Osteocyte (in vitro differentiated cells): ENCODE results near the gene SDC4. TPM values are rescaled to one million over a fixed set of nuclear protein-coding genes. Genes with fewer than 3 reads are reported as not detected.

Experiments used
- DNase-seq: peaks from one replicate; pipeline ENCODE4 v3.0.0; 2021; ENCODE audit warnings: mixed read lengths; ENCODE audit not compliant: unreplicated experiment; ENCODE audit errors: extremely low spot score
- H3K27ac Mint-ChIP-seq: one replicate; pipeline ENCODE4 v1.8.0; 2021; ENCODE audit warnings: mild to moderate bottlenecking, mixed read lengths; ENCODE audit not compliant: unreplicated experiment
- H3K27me3 Mint-ChIP-seq: one replicate; pipeline ENCODE4 v1.8.0; 2021; ENCODE audit warnings: mixed read lengths; ENCODE audit not compliant: unreplicated experiment
- H3K36me3 Mint-ChIP-seq: one replicate; pipeline ENCODE4 v1.8.0; 2021; ENCODE audit warnings: mixed read lengths; ENCODE audit not compliant: unreplicated experiment
- H3K4me1 Mint-ChIP-seq: one replicate; pipeline ENCODE4 v1.8.0; 2021; ENCODE audit warnings: mixed read lengths; ENCODE audit not compliant: unreplicated experiment
- H3K4me3 Mint-ChIP-seq: one replicate; pipeline ENCODE4 v1.8.0; 2021; ENCODE audit warnings: mild to moderate bottlenecking, moderate library complexity, mixed read lengths; ENCODE audit not compliant: unreplicated experiment
- H3K9me3 Mint-ChIP-seq: one replicate; pipeline ENCODE4 v1.8.0; 2021; ENCODE audit warnings: mixed read lengths; ENCODE audit not compliant: unreplicated experiment
- total RNA-seq: library from RNA; stranded (reverse); gene quantifications from 2 replicates; pipeline ENCODE4 v1.2.1, GENCODE V29; 2021
- TF ChIP-seq, protein P1 (sequence below): fragments of 200-600 bp; sonication (generic); IDR thresholded peaks from 2 replicates; pipeline ENCODE4 v1.5.0; 2021; ENCODE audit warnings: antibody characterized with exemption, mild to moderate bottlenecking, moderate library complexity

Gene SDC4
- total RNA-seq, 1 donor from 2014 or later: 31.5 TPM

- no peak for DNase-seq
- peaks cover 6% of the 10 kb centered on the region for H3K27me3 Mint-ChIP-seq
- no peak overlapping the region for H3K27ac Mint-ChIP-seq
- H3K4me1 Mint-ChIP-seq: peaks cover 8% of the 10 kb centered on the region
- no peaks in the 10 kb centered on the region for H3K9me3 Mint-ChIP-seq
- H3K4me3 Mint-ChIP-seq: no peak overlapping the region
- TF ChIP-seq, protein P1, sequence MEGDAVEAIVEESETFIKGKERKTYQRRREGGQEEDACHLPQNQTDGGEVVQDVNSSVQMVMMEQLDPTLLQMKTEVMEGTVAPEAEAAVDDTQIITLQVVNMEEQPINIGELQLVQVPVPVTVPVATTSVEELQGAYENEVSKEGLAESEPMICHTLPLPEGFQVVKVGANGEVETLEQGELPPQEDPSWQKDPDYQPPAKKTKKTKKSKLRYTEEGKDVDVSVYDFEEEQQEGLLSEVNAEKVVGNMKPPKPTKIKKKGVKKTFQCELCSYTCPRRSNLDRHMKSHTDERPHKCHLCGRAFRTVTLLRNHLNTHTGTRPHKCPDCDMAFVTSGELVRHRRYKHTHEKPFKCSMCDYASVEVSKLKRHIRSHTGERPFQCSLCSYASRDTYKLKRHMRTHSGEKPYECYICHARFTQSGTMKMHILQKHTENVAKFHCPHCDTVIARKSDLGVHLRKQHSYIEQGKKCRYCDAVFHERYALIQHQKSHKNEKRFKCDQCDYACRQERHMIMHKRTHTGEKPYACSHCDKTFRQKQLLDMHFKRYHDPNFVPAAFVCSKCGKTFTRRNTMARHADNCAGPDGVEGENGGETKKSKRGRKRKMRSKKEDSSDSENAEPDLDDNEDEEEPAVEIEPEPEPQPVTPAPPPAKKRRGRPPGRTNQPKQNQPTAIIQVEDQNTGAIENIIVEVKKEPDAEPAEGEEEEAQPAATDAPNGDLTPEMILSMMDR: no peak
- H3K36me3 Mint-ChIP-seq: no peaks in the 10 kb centered on the region
Observed at GRCh38 chr20:45315672-45316071, 32.6 kb downstream of the SDC4 start.

GRCh38 chr20:45313943-45314342 is 34.3 kb downstream of the SDC4 start:
- peaks cover 4% of the 10 kb centered on the region for H3K4me1 Mint-ChIP-seq
- TF ChIP-seq, protein P1: no peak
- no peak overlapping the region for H3K27ac Mint-ChIP-seq
- H3K4me3 Mint-ChIP-seq: no peak overlapping the region
- H3K9me3 Mint-ChIP-seq: no peaks in the 10 kb centered on the region
- no peak for DNase-seq
- no peaks in the 10 kb centered on the region for H3K36me3 Mint-ChIP-seq
- H3K27me3 Mint-ChIP-seq: peaks cover 6% of the 10 kb centered on the region

DNA sequence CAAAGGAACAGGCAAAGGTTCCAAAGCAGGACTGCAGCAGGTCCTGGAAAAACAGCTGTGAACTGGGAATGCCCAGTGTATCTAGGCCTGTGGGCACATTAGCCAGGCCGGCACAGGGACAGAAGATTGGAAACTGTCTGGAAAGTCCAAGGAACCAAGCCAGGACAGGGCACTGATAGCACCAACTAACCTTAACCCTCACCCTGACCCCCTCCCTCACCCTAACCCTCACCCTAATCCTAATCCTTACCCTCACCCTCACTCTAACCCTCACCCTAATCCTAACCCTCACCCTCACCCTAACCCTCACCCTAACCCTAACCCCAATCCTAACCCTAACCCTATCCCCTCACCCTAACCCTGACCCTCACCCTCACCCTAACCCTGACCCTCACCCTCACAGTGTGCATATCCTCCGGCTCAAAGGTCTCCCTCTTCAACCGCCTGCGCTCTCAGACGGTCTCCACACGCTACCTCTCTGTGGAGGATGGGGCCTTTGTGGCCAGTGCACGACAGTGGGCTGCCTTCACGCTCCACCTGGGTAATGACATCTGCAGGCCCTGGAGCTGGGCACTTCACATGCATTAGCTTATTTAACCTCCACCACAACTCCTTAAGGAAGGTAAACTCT is 35.0 kb downstream of the SDC4 start:
- no peak for DNase-seq
- H3K36me3 Mint-ChIP-seq: no peaks in the 10 kb centered on the region
- no peak overlapping the region for H3K27ac Mint-ChIP-seq
- peaks cover 3% of the 10 kb centered on the region for H3K4me1 Mint-ChIP-seq
- H3K9me3 Mint-ChIP-seq: no peaks in the 10 kb centered on the region
- H3K27me3 Mint-ChIP-seq: peaks cover 6% of the 10 kb centered on the region
- no peak overlapping the region for H3K4me3 Mint-ChIP-seq
- TF ChIP-seq, protein P1: no peak

DNA sequence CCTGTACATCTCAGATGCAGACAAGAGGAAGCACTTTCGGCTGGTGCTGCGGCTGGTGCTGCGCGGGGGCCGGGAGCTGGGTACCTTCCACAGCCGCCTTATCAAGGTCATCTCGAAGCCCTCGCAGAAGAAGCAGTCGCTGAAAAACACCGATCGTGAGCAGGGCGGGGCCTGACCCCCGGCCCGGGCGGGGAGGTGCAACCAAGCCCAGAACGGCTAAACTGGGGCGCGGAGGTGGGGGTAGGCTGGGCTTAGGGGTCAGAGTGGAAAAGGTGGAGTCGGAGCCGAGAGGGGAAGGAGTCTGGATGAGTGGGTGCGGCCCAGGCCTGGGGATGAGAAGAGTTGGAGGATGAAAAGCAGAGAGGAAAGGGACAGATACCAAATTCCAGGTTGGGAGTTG is 36.0 kb downstream of the SDC4 start:
- H3K27ac Mint-ChIP-seq: no peak overlapping the region
- H3K4me3 Mint-ChIP-seq: no peak overlapping the region
- H3K27me3 Mint-ChIP-seq: peaks cover 6% of the 10 kb centered on the region
- DNase-seq: no peak
- H3K36me3 Mint-ChIP-seq: no peaks in the 10 kb centered on the region
- peaks cover 3% of the 10 kb centered on the region for H3K4me1 Mint-ChIP-seq
- TF ChIP-seq, protein P1: no peak
- no peaks in the 10 kb centered on the region for H3K9me3 Mint-ChIP-seq

DNA sequence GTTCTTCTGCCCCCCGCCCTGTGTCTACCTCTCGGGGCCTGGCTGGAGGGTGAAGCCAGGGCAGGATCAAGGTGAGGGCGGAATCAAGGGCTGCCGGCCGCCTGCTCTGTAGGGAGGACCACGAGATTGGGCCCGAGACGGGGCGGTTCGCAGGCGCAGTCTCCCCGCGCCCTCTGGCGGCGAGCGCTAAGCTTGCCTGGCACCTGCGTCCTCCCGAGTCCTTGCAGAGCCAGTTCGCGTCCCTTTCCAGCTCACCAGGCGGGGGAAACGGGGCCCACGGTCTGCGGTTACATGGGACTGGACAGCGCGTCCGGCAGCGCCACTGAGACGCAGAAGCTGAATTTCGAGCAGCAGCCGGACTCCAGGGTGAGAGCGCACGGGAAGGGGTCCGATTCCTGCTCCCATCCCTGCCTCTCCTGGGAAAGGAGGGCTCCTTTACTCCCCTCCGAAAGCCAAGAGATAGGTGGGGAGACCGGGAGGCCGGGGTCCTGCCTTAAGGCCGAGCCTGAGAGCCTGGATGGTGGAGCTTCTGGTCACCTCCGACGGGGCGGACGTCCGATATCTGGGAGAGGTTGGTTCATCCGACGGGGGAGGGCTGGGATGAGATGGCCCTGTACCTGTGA is 36.5 kb downstream of the SDC4 start:
- H3K9me3 Mint-ChIP-seq: no peaks in the 10 kb centered on the region
- no peaks in the 10 kb centered on the region for H3K36me3 Mint-ChIP-seq
- H3K4me1 Mint-ChIP-seq: peaks cover 3% of the 10 kb centered on the region
- H3K4me3 Mint-ChIP-seq: no peak overlapping the region
- H3K27ac Mint-ChIP-seq: no peak overlapping the region
- no peak for DNase-seq
- peaks cover 6% of the 10 kb centered on the region for H3K27me3 Mint-ChIP-seq
- TF ChIP-seq, protein P1: peak; percentile 93
